K562 (cell line): ENCODE results near the gene ZDHHC11.

ENCODE experiments used
- CTCF ChIP-seq, 3 experiments: IDR thresholded peaks in 2 of 3; conservative IDR thresholded peaks in 1 of 3; 2 replicates each; pipeline ENCODE4 v1.5.1; 2011 to 2012; ENCODE audit warnings: low read length in 3 of 3, mild to moderate bottlenecking in 3 of 3, control low read depth in 2 of 3, improper control_type of control experiment in 1 of 3, inconsistent platforms in 1 of 3, low read depth in 1 of 3, mixed read lengths in 1 of 3, moderate library complexity in 1 of 3; ENCODE audit not compliant: insufficient read depth in 2 of 3
- ELF1 ChIP-seq: fragments of 200-800 bp; sonication (Bioruptor generic); IDR thresholded peaks from 2 replicates; pipeline ENCODE4 v1.6.1; 2016; ENCODE audit warnings: missing genetic modification characterization, missing compliant biosample characterization
- ELK1 ChIP-seq: sonication (generic); formaldehyde crosslinking; IDR thresholded peaks from 2 replicates; pipeline ENCODE4 v1.8.1; 2022; ENCODE audit warnings: missing genetic modification reagents
- ESRRA ChIP-seq: fragments of 450-650 bp; IDR thresholded peaks from 2 replicates; pipeline ENCODE4 v1.6.1; 2014; ENCODE audit warnings: low read depth, mild to moderate bottlenecking, moderate library complexity, borderline replicate concordance
- ETS1 ChIP-seq: conservative IDR thresholded peaks from 2 replicates; pipeline ENCODE4 v1.6.1; 2011; ENCODE audit warnings: low read depth, mild to moderate bottlenecking, low read length; ENCODE audit not compliant: control insufficient read depth
- FOXP1 ChIP-seq: sonication (generic); formaldehyde crosslinking; IDR thresholded peaks from 2 replicates; pipeline ENCODE4 v1.8.0; 2022; ENCODE audit warnings: mild to moderate bottlenecking, missing genetic modification reagents
- KAT7 ChIP-seq: sonication (generic); formaldehyde crosslinking; IDR thresholded peaks from 2 replicates; pipeline ENCODE4 v1.8.0; 2022; ENCODE audit warnings: missing genetic modification reagents, mild to moderate bottlenecking, borderline replicate concordance
- KDM1A ChIP-seq, 2 experiments: fragments of 450-650 bp; IDR thresholded peaks; 2 replicates each; pipeline ENCODE4 v1.6.1; 2016; ENCODE audit warnings: mild to moderate bottlenecking in 2 of 2
- NFIC ChIP-seq: fragments of 450-650 bp; IDR thresholded peaks from 2 replicates; pipeline ENCODE4 v1.6.1; 2017; ENCODE audit warnings: mild to moderate bottlenecking, inconsistent platforms
- SP2 ChIP-seq: IDR thresholded peaks from 2 replicates; pipeline ENCODE4 v1.6.1; 2011; ENCODE audit warnings: mild to moderate bottlenecking, low read depth, low read length, moderate library complexity; ENCODE audit not compliant: poor library complexity, severe bottlenecking; ENCODE audit errors: extremely low read depth
- TAF1 ChIP-seq: IDR thresholded peaks from 2 replicates; pipeline ENCODE4 v1.6.1; 2011; ENCODE audit warnings: mild to moderate bottlenecking, low read length, moderate library complexity; ENCODE audit not compliant: insufficient read depth, control insufficient read depth, severe bottlenecking; ENCODE audit errors: extremely low read depth
- YY1 ChIP-seq, 3 experiments: IDR thresholded peaks; 2 replicates each; pipeline ENCODE4 v1.6.1; 2011; ENCODE audit warnings: low read length in 2 of 3, mild to moderate bottlenecking in 2 of 3, moderate library complexity in 2 of 3, borderline replicate concordance in 1 of 3, control low read depth in 1 of 3, low read depth in 1 of 3; ENCODE audit not compliant: insufficient read depth in 3 of 3, insufficient replicate concordance in 2 of 3, control insufficient read depth in 1 of 3, insufficient read length in 1 of 3; ENCODE audit errors: extremely low read depth in 1 of 3
- ZFPM2 ChIP-seq: fragments of 250-450 bp; sonication (Bioruptor Pico); IDR thresholded peaks from 2 replicates; pipeline ENCODE4 v1.5.1; 2022; ENCODE audit warnings: mild to moderate bottlenecking

GRCh38 chr5:819078-819477 lies 31.7 kb downstream of the ZDHHC11 start:
- TF ChIP-seq ELF1 (tag) (no peak), FOXP1 (CRISPR knock-in tag) (no peak), CTCF (IDR thresholded peaks at IDR 0.05 in 2 of 3, conservative IDR thresholded peaks at IDR 0.05 in 1 of 3; ENCODE audit: insufficient read depth in 2 of 3, low read depth in 1 of 3, low read length in 3 of 3) (no peak), ETS1 (no peak), ESRRA (no peak), TAF1 (no peak), NFIC (no peak), KAT7 (CRISPR knock-in tag) (no peak), SP2 (no peak), ZFPM2 (CRISPR knock-in tag) (no peak), ELK1 (CRISPR knock-in tag) (no peak), KDM1A (IDR thresholded peaks at IDR 0.05) (no peak), YY1 (IDR thresholded peaks at IDR 0.05; ENCODE audit: borderline replicate concordance in 1 of 3, control insufficient read depth in 1 of 3, extremely low read depth in 1 of 3, insufficient read depth in 3 of 3, insufficient read length in 1 of 3, insufficient replicate concordance in 2 of 3, low read depth in 1 of 3, low read length in 2 of 3) (no peak)
